GM18867 (cell line): ENCODE data around the gene FAAH.

ENCODE experiments used
- ATAC-seq: cut with Tn5 transposase; IDR thresholded peaks from one replicate; pipeline ENCODE4 v1.9.1; 2021; ENCODE audit warnings: mild to moderate bottlenecking, moderate library complexity; ENCODE audit not compliant: unreplicated experiment

The FAAH gene

GRCh38 chr1:46400421-46400820 is 6.3 kb downstream of the FAAH start:
- ATAC-seq, result no peak

DNA sequence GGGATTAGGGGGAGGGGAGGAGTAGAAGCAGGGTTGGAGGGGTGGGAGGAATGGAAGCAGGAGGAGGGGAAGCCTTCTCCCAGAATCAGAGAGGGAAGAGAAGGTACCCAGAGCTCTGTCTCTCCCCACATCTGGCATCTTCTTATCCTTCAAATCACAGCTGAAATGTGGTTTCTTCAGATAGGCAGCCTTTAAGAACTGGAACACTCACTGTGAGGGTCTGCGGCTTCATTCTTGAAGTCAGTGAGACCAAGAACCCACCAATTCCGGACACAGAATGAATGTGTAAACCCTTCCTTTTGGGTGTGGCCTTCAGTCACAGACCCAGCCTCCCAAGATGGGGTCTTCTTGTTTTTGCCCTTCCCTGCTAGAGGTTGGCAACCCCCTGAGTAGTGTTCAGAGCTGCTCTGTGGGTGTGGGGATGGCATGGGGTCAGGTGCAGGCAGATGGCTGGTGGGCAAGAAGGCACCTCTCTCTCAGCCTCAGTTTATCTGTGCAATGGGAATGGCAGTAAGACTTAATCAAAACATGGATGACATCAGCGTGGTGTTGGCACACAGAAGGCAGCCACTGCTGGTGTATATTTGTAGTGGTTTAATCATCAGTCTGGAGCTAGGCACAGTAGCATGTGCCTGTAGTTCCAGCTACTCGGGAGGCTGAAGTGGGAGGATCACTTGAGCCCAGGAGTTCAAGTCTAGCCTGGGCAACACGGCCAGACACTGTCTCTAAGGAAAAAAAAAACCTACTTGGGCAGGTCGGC is 7.2 kb downstream of the FAAH start:
- no peak for ATAC-seq

DNA sequence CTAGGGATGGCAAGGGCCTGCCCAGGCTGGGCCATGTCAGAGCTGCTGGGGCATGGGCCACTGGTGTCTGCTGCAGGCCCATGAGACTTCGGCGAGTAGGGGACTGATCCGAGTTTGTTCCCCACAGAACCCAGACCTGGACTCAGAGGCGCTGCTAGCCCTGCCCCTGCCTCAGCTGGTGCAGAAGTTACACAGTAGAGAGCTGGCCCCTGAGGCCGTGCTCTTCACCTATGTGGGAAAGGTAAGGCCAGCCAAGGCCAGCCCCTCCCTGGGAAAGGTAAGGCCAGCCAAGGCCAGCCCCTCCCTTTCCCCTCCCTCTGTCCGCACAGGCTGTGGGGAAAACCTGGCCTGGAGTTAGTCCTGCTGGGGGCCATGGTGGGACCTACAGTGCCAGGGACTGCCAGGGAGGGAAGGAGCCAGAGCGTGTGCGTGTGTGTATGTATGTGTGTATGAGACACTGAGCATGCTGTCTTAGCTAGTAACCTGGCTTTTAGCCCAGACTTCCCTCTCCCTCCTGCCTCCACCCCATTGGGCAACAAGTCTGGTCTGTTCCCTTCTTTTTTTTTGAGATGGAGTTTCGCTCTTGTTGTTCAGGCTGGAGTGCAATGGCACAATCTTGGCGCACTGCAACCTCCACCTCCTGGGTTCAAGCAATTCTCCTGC is 8.0 kb downstream of the FAAH start:
- no peak for ATAC-seq

- ATAC-seq, result no peak
These were observed 9.8 kb downstream of the FAAH start for GRCh38 chr1:46403916-46404315.

GRCh38 chr1:46404482-46405196 is 10.5 kb downstream of the FAAH start:
- no peak for ATAC-seq

GRCh38 chr1:46405197-46405555 is 11.1 kb downstream of the FAAH start:
- no peak for ATAC-seq

DNA sequence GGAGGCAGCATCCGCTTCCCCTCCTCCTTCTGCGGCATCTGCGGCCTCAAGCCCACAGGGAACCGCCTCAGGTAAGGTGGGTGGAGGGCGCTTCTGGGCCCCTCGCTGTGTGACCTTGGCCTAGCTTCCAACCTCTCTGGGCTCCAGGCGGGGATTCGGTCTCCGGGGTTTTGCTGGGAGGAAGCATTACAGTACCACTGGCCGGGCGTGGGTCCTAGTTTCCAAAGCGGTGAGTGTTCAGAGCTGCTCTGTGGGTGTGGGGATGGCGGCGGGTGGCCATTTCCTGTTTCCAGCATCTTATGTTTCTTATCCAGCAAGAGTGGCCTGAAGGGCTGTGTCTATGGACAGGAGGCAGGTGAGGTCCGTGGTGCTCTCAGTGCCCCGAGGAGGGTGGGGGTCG is 11.6 kb downstream of the FAAH start:
- no peak for ATAC-seq

- ATAC-seq, result no peak
These were observed 12.9 kb downstream of the FAAH start for GRCh38 chr1:46406881-46407608.

GRCh38 chr1:46407636-46408035 is 13.5 kb downstream of the FAAH start:
- ATAC-seq, result no peak

GRCh38 chr1:46408356-46409062 is 14.4 kb downstream of the FAAH start:
- ATAC-seq, result no peak

- no peak for ATAC-seq
These were observed 14.9 kb downstream of the FAAH start for GRCh38 chr1:46409063-46409372.

- no peak for ATAC-seq
These were observed 16.3 kb downstream of the FAAH start for GRCh38 chr1:46410156-46411009.

- ATAC-seq, result no peak
These were observed 16.9 kb downstream of the FAAH start for GRCh38 chr1:46411010-46411405.

DNA sequence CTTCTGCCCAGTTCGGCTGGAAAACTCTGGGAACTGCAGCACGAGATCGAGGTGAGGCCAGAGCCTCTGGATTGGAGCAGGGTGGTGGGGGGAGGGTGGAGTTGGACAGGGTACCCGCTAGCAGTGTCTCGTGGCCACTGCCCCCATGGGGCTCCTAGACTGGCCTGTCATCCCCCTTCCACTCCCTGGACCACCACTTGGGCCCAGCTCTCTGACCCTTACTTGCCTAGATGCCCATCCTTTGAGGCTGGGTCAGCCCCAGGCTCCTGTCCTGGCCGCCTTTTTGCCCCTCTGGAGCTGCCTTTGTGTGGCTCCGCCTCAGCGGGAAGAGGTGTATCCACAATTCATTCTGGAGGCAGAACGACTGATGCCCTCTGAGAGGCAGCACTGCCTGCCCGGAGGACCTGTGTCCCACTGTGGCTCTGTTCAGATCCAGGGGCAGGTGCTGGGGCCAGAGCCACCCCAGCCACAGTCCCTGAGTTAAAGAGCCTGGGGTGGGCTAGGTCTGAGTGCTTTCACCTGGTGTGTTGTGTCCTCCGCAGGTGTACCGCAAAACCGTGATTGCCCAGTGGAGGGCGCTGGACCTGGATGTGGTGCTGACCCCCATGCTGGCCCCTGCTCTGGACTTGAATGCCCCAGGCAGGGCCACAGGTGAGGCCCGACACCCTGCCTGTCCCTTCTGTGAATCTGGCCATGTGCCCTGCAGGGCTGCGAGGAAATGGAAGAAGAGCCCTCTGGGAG is 17.7 kb downstream of the FAAH start:
- no peak for ATAC-seq

- ATAC-seq, result no peak
These were observed 18.9 kb downstream of the FAAH start for GRCh38 chr1:46412893-46413595.

GRCh38 chr1:46413596-46413985 is 19.5 kb downstream of the FAAH start:
- peak; percentile 80 for ATAC-seq

GRCh38 chr1:46415514-46415913 is 21.4 kb downstream of the FAAH start:
- no peak for ATAC-seq

- ATAC-seq, result no peak
These were observed 24.9 kb downstream of the FAAH start for GRCh38 chr1:46418976-46419375.

DNA sequence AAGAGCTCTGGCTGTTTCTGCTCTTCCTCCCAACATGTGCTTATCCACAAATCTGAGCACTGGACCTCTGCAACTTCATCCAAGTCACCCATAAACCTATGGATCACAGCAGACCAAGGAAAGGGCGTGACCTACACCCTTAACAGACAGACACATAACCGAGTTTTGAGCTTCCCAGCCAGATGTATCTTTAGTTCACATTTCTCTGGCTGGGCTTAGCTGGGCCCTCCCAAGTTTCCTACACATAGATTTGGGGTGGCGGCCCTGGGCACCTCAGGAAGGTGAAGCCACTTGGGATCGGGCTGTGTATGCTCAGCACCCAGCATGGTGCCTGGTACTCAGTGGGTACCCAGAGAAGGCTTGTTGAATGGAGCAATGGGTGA is 26.4 kb downstream of the FAAH start:
- ATAC-seq, result no peak
